Suppressor macrophage (primary cell): ENCODE results near the gene TRAPPC12.

Experiments used
- DNase-seq, 4 experiments: peaks; one replicate each; pipeline ENCODE4 v3.0.0-alpha.2; 2020 to 2022

Gene TRAPPC12

GRCh38 chr2:3470856-3471737, 91.6 kb downstream of the TRAPPC12 start:
- DNase-seq = no peak

DNA sequence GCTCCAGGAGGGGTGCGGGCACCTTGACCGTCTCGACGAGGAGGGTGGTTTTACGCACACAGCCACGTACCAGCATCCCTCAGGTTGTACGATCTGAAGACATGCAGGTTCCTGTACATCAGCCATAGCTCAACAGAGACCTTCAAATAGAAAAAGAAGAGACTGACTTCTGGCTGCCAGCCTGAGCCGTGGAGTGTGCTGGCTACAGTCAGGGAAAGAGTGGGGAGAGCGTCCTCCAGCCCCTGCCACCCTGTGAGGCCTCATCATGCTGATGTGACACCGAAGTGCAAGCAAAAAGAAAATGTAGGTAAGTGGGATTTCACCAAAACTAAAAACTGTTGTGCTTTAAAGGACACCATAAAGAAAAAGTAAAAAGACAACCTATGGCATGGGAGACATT, 92.8 kb downstream of the TRAPPC12 start:
- DNase-seq = no peak

GRCh38 chr2:3472966-3473365, 93.5 kb downstream of the TRAPPC12 start:
- no peak for DNase-seq

DNA sequence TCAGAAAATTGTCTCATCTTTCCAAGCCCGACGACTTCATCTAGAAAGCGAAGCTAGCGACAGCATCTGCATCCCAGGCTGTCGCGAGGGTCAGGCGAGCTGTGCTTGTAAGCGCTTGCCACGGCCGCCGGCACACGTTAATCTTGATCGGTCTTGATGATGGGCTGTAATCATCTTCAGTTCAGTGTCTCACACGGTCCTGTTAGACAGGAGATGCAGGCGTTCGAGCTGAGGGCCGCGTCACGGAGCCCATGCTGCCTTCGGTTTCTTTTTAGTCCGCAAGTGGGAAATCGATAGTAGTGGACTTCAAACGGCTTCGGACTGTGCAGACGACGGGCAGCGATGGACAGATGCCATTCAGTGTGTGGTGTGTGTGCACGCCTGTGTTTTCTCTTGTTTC, 96.3 kb downstream of the TRAPPC12 start:
- no peak for DNase-seq

- no peak for DNase-seq
Measured at GRCh38 chr2:3476321-3476984, 97.0 kb downstream of the TRAPPC12 start.

- no peak for DNase-seq
Measured at GRCh38 chr2:3476985-3477327, 97.5 kb downstream of the TRAPPC12 start.

DNA sequence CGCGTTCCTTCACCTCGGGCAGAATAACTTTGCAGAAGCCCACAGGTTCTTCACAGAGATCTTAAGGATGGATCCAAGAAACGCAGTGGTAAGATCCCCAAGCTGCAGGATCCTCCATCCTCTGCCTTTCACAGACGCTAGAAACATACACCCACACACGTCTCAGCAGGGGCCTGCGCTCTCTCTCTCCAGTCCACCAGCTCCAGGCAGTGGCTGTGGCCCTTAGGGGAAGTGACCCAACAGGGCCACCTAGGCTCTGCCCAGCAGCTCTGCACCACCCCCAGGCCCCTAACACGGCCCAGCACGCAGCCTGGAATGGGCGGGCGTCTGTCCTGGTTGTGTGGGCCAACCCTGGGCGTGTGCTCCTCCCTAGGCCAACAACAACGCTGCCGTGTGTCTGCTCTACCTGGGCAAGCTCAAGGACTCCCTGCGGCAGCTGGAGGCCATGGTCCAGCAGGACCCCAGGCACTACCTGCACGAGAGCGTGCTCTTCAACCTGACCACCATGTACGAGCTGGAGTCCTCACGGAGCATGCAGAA, 99.4 kb downstream of the TRAPPC12 start:
- no peak for DNase-seq

DNA sequence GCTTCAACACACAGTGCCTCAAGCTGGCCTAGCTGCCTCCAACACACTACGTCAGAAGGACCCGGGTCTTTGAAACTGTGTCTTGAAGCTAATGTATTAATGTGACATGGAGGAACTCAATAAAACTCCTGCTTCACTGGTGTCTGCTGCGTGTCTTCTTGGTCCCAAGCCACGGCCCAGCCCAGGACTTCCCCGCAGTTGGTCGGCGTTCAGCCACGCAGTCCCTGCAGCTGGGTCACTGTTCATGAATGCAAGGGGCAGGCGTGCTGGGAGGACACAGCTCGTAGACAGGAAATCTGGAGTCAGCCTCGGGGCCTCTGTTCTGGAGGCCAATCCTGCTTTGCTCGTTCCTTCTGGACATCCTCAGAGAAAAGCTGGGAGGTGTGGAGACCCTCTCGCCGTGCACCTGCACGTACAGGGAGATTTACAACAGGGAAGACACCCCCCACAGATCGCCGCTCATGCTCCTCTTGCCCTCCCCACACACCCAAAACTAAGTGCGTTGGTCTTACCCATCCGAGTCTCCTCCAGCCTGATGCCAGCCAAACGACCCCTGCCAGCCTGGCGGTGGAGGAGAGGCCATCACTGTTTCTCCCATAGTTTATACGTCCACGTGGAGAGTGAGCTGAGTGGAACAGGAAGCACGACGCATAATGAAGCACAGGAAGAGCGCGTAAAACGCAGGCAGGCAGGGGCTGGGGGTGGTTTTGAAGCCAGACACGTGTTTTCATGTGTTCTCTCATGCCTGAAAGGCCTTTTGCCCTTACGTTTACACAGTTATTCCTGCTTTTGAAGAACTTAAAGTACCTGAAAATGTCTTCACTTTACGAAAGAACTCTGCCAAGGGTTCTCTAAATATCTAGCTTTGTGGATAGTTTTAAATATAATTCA, 100.2 kb downstream of the TRAPPC12 start:
- DNase-seq = no peak

GRCh38 chr2:3480352-3481010, 101.0 kb downstream of the TRAPPC12 start:
- DNase-seq = no peak

DNA sequence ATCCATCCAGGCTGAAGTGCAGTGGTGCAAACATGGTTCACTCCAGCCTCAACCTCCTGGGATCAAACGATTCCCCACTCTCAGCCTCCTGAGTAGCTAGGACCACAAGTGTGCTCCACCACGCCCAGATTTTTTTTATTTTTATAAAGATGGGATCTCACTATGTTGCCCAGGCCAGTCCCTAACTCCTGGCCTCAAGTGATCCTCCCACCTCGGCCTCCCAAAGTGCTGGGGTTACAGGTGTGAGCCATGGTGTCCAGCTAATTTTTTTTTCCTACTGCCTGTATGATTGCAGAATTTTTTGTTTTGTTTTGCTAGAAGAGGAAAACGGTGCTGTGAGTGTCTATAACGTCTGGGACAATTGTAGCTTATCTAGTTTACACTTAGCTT, 101.5 kb downstream of the TRAPPC12 start:
- DNase-seq = no peak

GRCh38 chr2:3481736-3482362, 102.4 kb downstream of the TRAPPC12 start:
- DNase-seq = no peak

DNA sequence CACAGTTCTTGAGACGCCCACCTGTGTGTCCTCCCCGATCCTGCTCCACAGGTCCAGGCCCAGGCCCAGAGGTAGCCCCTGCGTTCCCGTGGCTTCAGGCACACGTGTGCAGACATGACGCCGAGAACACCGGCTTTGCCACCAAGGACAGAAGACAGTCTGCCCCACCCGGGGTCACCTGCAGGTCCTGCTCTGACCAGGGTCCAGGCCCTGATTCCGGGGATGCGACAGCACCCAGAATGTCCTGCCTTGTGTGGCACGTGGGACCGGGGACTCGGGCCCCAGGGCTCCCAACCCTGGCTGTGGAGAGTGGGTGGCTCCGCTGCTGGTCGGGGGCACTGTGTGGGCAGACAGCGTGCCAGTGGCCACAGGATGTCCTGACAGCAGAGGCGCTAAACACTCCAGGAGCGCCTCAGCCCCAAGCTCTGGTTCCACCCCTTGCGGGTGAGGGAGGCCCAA, 102.9 kb downstream of the TRAPPC12 start:
- no peak for DNase-seq

GRCh38 chr2:3483227-3483985, 103.9 kb downstream of the TRAPPC12 start:
- DNase-seq = no peak

GRCh38 chr2:3483986-3484960, 104.8 kb downstream of the TRAPPC12 start:
- DNase-seq = no peak

DNA sequence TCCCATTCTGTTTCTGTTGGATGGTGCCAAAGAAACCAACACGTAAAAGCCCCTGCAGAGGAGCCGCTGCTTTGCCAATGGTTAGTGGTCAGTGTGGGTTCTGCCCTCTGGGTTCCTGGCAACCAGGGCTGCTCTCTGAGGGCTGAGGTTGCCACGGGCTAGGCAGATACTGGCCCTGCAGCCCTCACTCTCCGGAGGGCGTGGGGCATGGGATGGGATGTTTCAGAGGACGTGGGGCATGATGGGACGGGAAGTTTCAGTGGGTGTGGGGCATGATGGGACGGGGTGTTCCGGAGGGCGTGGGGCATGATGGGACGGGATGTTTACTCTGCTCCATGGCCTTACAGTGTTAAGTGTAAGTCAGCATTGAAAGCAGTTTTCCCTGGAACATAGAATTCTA, 105.7 kb downstream of the TRAPPC12 start:
- no peak for DNase-seq

DNA sequence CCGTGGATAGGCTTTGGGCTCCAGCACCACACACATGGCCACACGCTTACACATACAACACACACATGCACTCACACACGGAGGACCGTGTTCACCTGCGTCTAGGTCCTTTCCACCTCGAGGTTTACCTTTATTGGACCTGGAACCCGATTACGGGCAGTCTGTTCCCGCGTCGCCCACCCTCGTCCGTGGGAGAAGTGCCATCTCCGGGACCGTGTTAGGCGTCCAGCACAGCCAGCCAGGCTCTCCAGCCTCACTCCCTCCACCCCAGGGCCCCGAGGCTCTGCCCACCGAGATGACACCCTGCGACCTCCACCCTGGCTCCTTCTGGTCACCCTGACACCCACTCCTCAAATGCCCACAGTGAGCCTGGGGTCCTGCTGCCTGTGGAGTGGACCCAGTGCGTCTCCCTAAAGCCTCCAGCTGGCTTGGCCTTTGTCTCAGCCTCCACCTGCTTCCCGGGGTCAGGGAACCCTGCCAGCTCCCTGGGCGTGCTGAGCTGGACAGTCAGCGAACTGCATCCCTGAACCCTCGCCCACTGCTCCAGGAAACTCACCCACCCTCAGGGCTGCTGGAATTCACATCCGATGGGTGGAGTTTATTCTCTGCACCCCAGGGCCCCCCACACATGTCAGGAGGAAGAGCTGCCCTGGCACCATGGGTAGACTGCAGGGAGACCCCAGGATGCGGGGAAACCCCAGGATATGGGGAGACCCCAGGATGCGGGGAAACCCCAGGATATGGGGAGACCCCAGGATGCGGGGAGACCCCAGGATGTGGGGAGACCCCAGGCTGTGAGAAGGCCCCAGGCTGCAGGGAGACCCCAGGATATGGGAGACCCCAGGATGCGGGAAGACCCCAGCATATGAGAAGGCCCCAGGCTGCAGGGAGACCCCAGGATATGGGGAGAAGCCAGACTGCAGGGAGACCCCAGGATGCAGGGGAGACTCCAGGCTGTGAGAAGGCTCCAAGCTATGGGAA, 106.8 kb downstream of the TRAPPC12 start:
- DNase-seq = no peak

- DNase-seq = no peak
Measured at GRCh38 chr2:3487028-3487425, 107.5 kb downstream of the TRAPPC12 start.

- DNase-seq = no peak
Measured at GRCh38 chr2:3487432-3487831, 107.9 kb downstream of the TRAPPC12 start.
